Uterus (tissue), 4 donors: ENCODE data around the gene INPP4A. TPM values are rescaled to one million over a fixed set of nuclear protein-coding genes. Genes with fewer than 3 reads are reported as not detected.

ENCODE experiments used
- DNase-seq, 2 donors: peaks; one replicate each; pipeline ENCODE4 v3.0.0-alpha.2; 2019 to 2020
- H3K27ac ChIP-seq, 2 donors: fragments of 200-600 bp; sonication (generic); 1 replicate in 1 of 2; 2 replicates in 1 of 2; pipeline ENCODE4 v1.5.1; 2016 to 2018
- H3K27me3 ChIP-seq, 2 donors: fragments of 200-600 bp; sonication (generic); one replicate each; pipeline ENCODE4 v1.5.1; 2018 to 2019; ENCODE audit warnings: control low read depth in 1 of 2
- H3K36me3 ChIP-seq, 2 donors: fragments of 200-600 bp; sonication (generic); one replicate each; pipeline ENCODE4 v1.5.1; 2019; ENCODE audit warnings: control low read depth in 1 of 2
- H3K4me1 ChIP-seq, 2 donors: fragments of 200-600 bp; sonication (generic); one replicate each; pipeline ENCODE4 v1.5.1; 2018 to 2019; ENCODE audit warnings: control low read depth in 1 of 2
- H3K4me3 ChIP-seq, 2 donors: fragments of 200-600 bp; sonication (generic); 1 replicate in 1 of 2; 2 replicates in 1 of 2; pipeline ENCODE4 v1.5.1; 2018 to 2019; ENCODE audit warnings: mild to moderate bottlenecking in 1 of 2
- H3K9me3 ChIP-seq, 2 donors: fragments of 200-600 bp; sonication (generic); one replicate each; pipeline ENCODE4 v1.5.1; 2019; ENCODE audit warnings: control low read depth in 1 of 2
- CTCF ChIP-seq, 4 experiments: fragments of 200-600 bp in 2 of 4; fragments of 450-650 bp in 2 of 4; sonication (generic) in 2 of 4; IDR thresholded peaks; one replicate each; pipeline ENCODE4 v1.5.1; 2016 to 2019; ENCODE audit warnings: antibody characterized with exemption in 4 of 4, mild to moderate bottlenecking in 2 of 4, moderate library complexity in 1 of 4
- POLR2A ChIP-seq, 2 donors: fragments of 450-650 bp; IDR thresholded peaks; one replicate each; pipeline ENCODE4 v1.6.1; 2016; ENCODE audit warnings: antibody characterized with exemption in 2 of 2, mild to moderate bottlenecking in 1 of 2, moderate library complexity in 1 of 2
- intact Hi-C: fragments of 100-400 bp; cut with DNase I; formaldehyde crosslinking; loops from one replicate; pipeline ENCODE4 v1.15.1; 2023; ENCODE audit warnings: low total_unique reads
- total RNA-seq, 4 donors: library from RNA; depleted of rRNA in 3 of 4; stranded (reverse); fragments of >200 nt in 3 of 4; gene quantifications; one replicate each; pipeline versions ENCODE4 v1.1.0 to v1.2.4, GENCODE V29; 2014 to 2023
- donor health status: DM: yes; HTN: yes; CAD: no.

INPP4A gene
- total RNA-seq, 4 donors from 2014 or later: 8.7 to 40.2 (median 35.2) TPM

- no peak overlapping the region for H3K4me3 ChIP-seq
- no peaks in the 10 kb centered on the region for H3K36me3 ChIP-seq
- TF ChIP-seq CTCF (IDR thresholded peaks at IDR 0.05) (no peak), POLR2A (IDR thresholded peaks at IDR 0.05) (no peak)
- intact Hi-C loops: no loop called here
- H3K27me3 ChIP-seq: no peaks in the 10 kb centered on the region
- peaks cover 0 to 10% of the 10 kb centered on the region in 2 donors for H3K4me1 ChIP-seq
- no peak overlapping the region for H3K27ac ChIP-seq
- no peak for DNase-seq
- H3K9me3 ChIP-seq: no peaks in the 10 kb centered on the region
Observed at GRCh38 chr2:98519851-98520250, 75.2 kb downstream of the INPP4A start.

GRCh38 chr2:98520806-98521205 lies 76.1 kb downstream of the INPP4A start:
- no peaks in the 10 kb centered on the region for H3K36me3 ChIP-seq
- no peak overlapping the region for H3K4me3 ChIP-seq
- TF ChIP-seq POLR2A (IDR thresholded peaks at IDR 0.05) (no peak), CTCF (IDR thresholded peaks at IDR 0.05) (no peak)

GRCh38 chr2:98521266-98521665 lies 76.6 kb downstream of the INPP4A start:
- no peaks in the 10 kb centered on the region for H3K27me3 ChIP-seq
- H3K4me3 ChIP-seq: no peak overlapping the region
- TF ChIP-seq CTCF (IDR thresholded peaks at IDR 0.05) (no peak), POLR2A (IDR thresholded peaks at IDR 0.05) (no peak)
- no peaks in the 10 kb centered on the region for H3K4me1 ChIP-seq
- H3K9me3 ChIP-seq: no peaks in the 10 kb centered on the region
- no peak overlapping the region for H3K27ac ChIP-seq
- DNase-seq: no peak
- no peaks in the 10 kb centered on the region for H3K36me3 ChIP-seq
- intact Hi-C loops: no loop called here

More at GRCh38 chr2:98520806-98521205, 76.1 kb downstream of the INPP4A start:
- no peak for DNase-seq
- Histone ChIP-seq H3K27me3 (no peaks in the 10 kb centered on the region), H3K9me3 (no peaks in the 10 kb centered on the region), H3K4me1 (peaks cover 0 to 4% of the 10 kb centered on the region in 2 donors), H3K27ac (no peak overlapping the region)
- intact Hi-C loops: no loop called here

- no peaks in the 10 kb centered on the region for H3K27me3 ChIP-seq
- H3K4me1 ChIP-seq: no peaks in the 10 kb centered on the region
- TF ChIP-seq POLR2A (IDR thresholded peaks at IDR 0.05) (no peak), CTCF (IDR thresholded peaks at IDR 0.05) (no peak)
- DNase-seq: no peak
- intact Hi-C loops: no loop called here
- peaks cover 0 to 4% of the 10 kb centered on the region in 2 donors for H3K9me3 ChIP-seq
- H3K36me3 ChIP-seq: no peaks in the 10 kb centered on the region
- no peak overlapping the region for H3K27ac ChIP-seq
- H3K4me3 ChIP-seq: no peak overlapping the region
Observed at GRCh38 chr2:98522854-98523253, 78.2 kb downstream of the INPP4A start.

GRCh38 chr2:98524168-98524567 lies 79.5 kb downstream of the INPP4A start:
- TF ChIP-seq CTCF (IDR thresholded peaks at IDR 0.05): no peak
- no peak for TF ChIP-seq POLR2A (IDR thresholded peaks at IDR 0.05)
- Histone ChIP-seq H3K4me1 (no peaks in the 10 kb centered on the region), H3K4me3 (no peak overlapping the region), H3K27me3 (no peaks in the 10 kb centered on the region), H3K36me3 (no peaks in the 10 kb centered on the region), H3K9me3 (peaks cover 0 to 4% of the 10 kb centered on the region in 2 donors), H3K27ac (no peak overlapping the region)
- no peak for DNase-seq
- intact Hi-C loops: no loop called here
